ENCODE results near the gene DBT. TPM values are rescaled to one million over a fixed set of nuclear protein-coding genes. Genes with fewer than 3 reads are reported as not detected.

The DBT gene
- total RNA-seq, 4 donors from 2014 or later: 6.4 to 9.9 (median 8.2) TPM

DNA sequence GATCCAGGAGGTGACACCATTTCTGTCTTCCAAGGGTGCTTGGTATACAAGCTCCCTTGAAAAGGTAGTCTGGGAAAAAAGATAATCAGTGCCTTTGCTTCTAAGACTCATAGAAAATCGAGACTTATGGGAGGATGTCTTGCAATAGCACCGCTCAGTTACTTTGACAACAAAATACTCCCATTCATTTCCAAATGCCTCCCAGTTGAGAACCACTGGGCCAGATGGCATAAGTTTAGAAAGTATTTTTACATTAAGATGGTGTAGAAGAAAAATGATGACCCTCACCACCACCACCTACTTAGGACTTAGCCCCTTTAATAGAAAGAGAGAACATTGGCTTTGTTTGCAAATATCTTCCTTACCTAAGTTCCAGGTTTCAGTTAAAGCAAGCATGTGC lies 112.0 kb downstream of the DBT start:
- no peak overlapping the region for H3K4me3 ChIP-seq (ENCODE audit: low read depth, poor library complexity, severe bottlenecking)
- TF ChIP-seq POLR2A (IDR thresholded peaks at IDR 0.05): no peak
- TF ChIP-seq, protein P1, sequence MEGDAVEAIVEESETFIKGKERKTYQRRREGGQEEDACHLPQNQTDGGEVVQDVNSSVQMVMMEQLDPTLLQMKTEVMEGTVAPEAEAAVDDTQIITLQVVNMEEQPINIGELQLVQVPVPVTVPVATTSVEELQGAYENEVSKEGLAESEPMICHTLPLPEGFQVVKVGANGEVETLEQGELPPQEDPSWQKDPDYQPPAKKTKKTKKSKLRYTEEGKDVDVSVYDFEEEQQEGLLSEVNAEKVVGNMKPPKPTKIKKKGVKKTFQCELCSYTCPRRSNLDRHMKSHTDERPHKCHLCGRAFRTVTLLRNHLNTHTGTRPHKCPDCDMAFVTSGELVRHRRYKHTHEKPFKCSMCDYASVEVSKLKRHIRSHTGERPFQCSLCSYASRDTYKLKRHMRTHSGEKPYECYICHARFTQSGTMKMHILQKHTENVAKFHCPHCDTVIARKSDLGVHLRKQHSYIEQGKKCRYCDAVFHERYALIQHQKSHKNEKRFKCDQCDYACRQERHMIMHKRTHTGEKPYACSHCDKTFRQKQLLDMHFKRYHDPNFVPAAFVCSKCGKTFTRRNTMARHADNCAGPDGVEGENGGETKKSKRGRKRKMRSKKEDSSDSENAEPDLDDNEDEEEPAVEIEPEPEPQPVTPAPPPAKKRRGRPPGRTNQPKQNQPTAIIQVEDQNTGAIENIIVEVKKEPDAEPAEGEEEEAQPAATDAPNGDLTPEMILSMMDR (IDR thresholded peaks at IDR 0.05): no peak
- DNase-seq (ENCODE audit: low spot score in 2 of 2): no peak
- WGBS, 2 donors: 95 to 96% methylated on average over 2 of the region's 2 CpGs
- intact Hi-C loops (cut with DNase I; ENCODE audit: low total_unique reads): no loop called here

MicroRNAs encoded within 50 kb of the gene (microRNA counts, 767-probe panel; counts per million panel counts)
- microRNA hsa-miR-553: 0 to 358 counts per million in 2 donors

Small RNAs within 50 kb of the gene (microRNA-seq; reads per million reads assigned to microRNA genes)
- gene MIR553 (ENCODE audit: borderline number of aligned reads in 1 of 2, borderline replicate concordance in 2 of 2): 0 reads per million in 2 donors

Other genes starting within 250 kb of the DBT start
- 1 to 10 TPM in 3 of 4 donors, under 1 TPM in 1; 0.84 to 2.7 (median 1.8) TPM for gene SASS6, start 116.9 kb downstream of the DBT start, total RNA-seq
- gene TRMT13, start 116.7 kb downstream of the DBT start, total RNA-seq: 10 to 100 TPM; 10.3 to 43.5 (median 13.4) TPM
- gene LRRC39, start 71.6 kb downstream of the DBT start, total RNA-seq: 1 to 10 TPM in 3 of 4 donors, not detected in 1; 1.2 to 1.6 (median 1.2) TPM
- gene RTCA, start 16.4 kb upstream of the DBT start, total RNA-seq: 10 to 100 TPM; 13.0 to 26.6 (median 17.1) TPM
- 10 to 100 TPM; 13.5 to 15.4 (median 14.4) TPM for gene CDC14A, start 102.7 kb upstream of the DBT start, total RNA-seq

All from lower leg skin (tissue), 4 donors.